GM19455 (cell line): Measurements from ENCODE around the gene KRTAP23-1.

ENCODE experiments used
- ATAC-seq: cut with Tn5 transposase; IDR thresholded peaks from one replicate; pipeline ENCODE4 v1.9.1; 2021; ENCODE audit not compliant: unreplicated experiment

Gene KRTAP23-1

GRCh38 chr21:30315701-30316100 is 32.7 kb downstream of the KRTAP23-1 start:
- ATAC-seq: no peak

- no peak for ATAC-seq
Observed at GRCh38 chr21:30306884-30307283, 41.5 kb downstream of the KRTAP23-1 start.

DNA sequence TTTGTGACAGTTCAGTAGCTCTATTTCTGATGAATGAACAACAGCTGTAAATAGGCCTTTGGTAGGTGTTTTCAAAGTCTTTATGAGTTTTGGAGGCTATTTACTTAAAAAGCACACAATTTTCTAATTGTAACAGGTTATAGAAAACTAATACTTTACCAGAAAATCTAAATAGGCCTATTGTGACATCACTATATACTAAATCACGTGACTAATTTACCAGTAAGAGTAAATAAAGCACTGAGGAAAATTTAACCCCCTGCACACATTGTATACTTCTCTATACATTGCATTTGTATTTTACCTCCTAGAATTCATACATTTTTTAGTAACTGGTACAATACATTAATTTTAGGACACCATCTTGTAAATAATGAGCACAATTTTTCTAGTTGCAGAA is 43.3 kb downstream of the KRTAP23-1 start:
- ATAC-seq: no peak
